Right renal pelvis (tissue), 4 donors: ENCODE data around the gene NFATC3. TPM values are rescaled to one million over a fixed set of nuclear protein-coding genes. Genes with fewer than 3 reads are reported as not detected.

ENCODE experiments used
- DNase-seq, 4 donors: peaks; one replicate each; pipeline ENCODE4 v3.0.0-alpha.2; 2013; ENCODE audit warnings: low read depth in 4 of 4, low spot score in 3 of 4, missing footprints in 1 of 4
- polyA plus RNA-seq, 4 donors: library from polyadenylated mRNA; unstranded; fragments of 120-200 nt; gene quantifications; one replicate each; pipeline ENCODE4 v1.2.1, GENCODE V29; 2013; ENCODE audit not compliant: insufficient read length in 4 of 4

The NFATC3 gene
- polyA plus RNA-seq, 4 donors = 32.2 to 39.0 (median 35.9) TPM

GRCh38 chr16:68265078-68265920 lies 180.1 kb downstream of the NFATC3 start:
- no peak for DNase-seq

GRCh38 chr16:68267612-68268405 lies 182.6 kb downstream of the NFATC3 start:
- DNase-seq = no peak

GRCh38 chr16:68269793-68270192 lies 184.6 kb downstream of the NFATC3 start:
- no peak for DNase-seq

- no peak for DNase-seq
Observed at GRCh38 chr16:68270353-68270752, 185.2 kb downstream of the NFATC3 start.

- DNase-seq = no peak
Observed at GRCh38 chr16:68272507-68273209, 187.5 kb downstream of the NFATC3 start.

DNA sequence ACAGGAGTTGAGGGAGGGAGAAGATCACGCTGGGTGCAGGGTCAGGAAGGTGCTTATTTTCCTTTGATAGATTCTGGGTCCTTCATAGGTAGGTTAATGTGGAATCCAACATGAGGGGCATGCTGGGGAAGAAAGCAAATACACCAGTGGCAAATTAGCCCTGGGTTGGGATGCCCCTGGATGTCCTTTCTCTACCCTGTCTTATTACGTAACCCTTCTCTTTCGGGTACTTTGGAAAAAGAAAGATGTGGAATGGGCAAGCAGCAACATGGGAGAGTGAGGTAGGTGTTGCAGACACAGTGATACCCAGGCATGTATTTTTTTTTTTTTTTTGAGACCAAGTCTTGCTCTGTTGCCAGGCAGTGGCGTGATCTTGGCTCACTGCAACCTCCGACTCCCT lies 188.3 kb downstream of the NFATC3 start:
- DNase-seq = no peak

DNA sequence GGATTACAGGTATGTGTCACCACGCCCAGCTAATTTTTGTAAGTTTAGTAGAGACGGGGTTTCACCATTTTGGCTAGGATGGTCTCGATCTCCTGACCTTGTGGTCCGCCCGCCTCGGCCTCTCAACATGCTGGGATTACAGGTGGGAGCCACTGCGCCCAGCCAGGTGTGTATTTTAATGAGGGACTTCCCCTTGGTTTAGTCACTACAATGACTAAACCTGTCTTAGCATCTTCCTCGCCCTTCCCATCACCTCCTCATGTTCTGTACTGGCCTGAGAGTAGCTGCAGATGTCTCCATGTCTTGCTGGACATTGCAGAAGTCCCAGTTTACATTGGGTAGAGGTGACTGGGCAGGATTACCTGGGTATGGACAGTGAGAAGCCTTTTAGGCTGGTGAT lies 188.7 kb downstream of the NFATC3 start:
- no peak for DNase-seq

- no peak for DNase-seq
Observed at GRCh38 chr16:68274441-68274840, 189.3 kb downstream of the NFATC3 start.

DNA sequence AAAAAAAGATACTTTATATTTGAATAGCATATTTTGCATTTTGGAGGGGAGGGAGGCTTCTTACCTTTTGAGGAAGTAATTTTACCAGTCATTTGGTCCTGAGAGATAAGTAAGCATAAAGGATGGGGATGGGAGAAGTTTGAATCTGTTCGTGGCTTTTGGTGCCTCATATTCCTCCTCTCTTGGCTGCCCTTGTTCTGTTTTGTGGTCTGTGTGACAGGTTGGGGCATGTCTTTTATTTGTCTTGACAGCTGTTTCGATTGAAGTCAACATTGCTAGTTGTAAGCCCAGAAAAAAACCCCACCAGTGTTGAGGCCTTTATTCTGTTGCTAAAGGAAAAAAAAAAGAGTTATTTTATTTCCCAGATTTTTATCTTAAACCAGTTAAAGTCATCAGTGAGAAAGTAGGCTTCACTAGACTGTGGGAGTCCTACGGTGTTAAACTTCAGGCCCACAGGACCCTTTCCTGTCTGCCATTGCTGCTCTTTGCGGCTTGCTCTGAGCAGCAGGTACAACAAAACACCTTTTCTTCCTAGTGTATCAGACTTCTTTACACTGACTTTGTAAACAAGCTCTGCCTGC lies 190.5 kb downstream of the NFATC3 start:
- DNase-seq = no peak

GRCh38 chr16:68276223-68276622 lies 191.1 kb downstream of the NFATC3 start:
- no peak for DNase-seq

Other genes with a start within 250 kb of the NFATC3 start
- gene THAP11, start 243.1 kb upstream of the NFATC3 start, polyA plus RNA-seq = 10 to 100 TPM; 30.4 to 33.8 (median 32.1) TPM
- 100 to 1,000 TPM; 121 to 130 (median 129) TPM for gene NUTF2, start 238.4 kb upstream of the NFATC3 start, polyA plus RNA-seq
- gene CENPT, start 237.7 kb upstream of the NFATC3 start, polyA plus RNA-seq = 10 to 100 TPM; 42.0 to 51.5 (median 46.9) TPM
- 10 to 100 TPM; 80.6 to 93.6 (median 86.7) TPM for gene EDC4, start 212.3 kb upstream of the NFATC3 start, polyA plus RNA-seq
- gene NRN1L, start 200.5 kb upstream of the NFATC3 start, polyA plus RNA-seq = under 1 TPM in 2 of 4 donors, not detected in 2; 0.31 to 0.95 TPM
- 10 to 100 TPM; 33.7 to 41.8 (median 37.9) TPM for gene PSKH1, start 192.1 kb upstream of the NFATC3 start, polyA plus RNA-seq
- gene CTRL, start 153.5 kb upstream of the NFATC3 start, polyA plus RNA-seq = 1 to 10 TPM; 3.0 to 8.9 (median 5.7) TPM
- gene PSMB10, start 148.5 kb upstream of the NFATC3 start, polyA plus RNA-seq = 10 to 100 TPM; 20.0 to 30.3 (median 21.3) TPM
- gene LCAT, start 141.2 kb upstream of the NFATC3 start, polyA plus RNA-seq = 10 to 100 TPM; 15.8 to 21.7 (median 19.1) TPM
- 10 to 100 TPM; 33.6 to 38.0 (median 36.5) TPM for gene SLC12A4, start 116.7 kb upstream of the NFATC3 start, polyA plus RNA-seq
- gene DPEP3, start 104.9 kb upstream of the NFATC3 start, polyA plus RNA-seq = under 1 TPM in 3 of 4 donors, not detected in 1; 0.06 to 0.37 (median 0.14) TPM
- under 1 TPM; 0.44 to 0.78 (median 0.70) TPM for gene DPEP2, start 85.9 kb upstream of the NFATC3 start, polyA plus RNA-seq
- gene DPEP2NB, start 69.5 kb upstream of the NFATC3 start, polyA plus RNA-seq = not detected
- 10 to 100 TPM in 3 of 4 donors, 1 to 10 TPM in 1; 9.9 to 12.1 (median 10.9) TPM for gene DDX28, start 62.1 kb upstream of the NFATC3 start, polyA plus RNA-seq
- gene DUS2, start 62.1 kb upstream of the NFATC3 start, polyA plus RNA-seq = 10 to 100 TPM; 13.2 to 17.2 (median 15.1) TPM
- 10 to 100 TPM; 26.3 to 36.3 (median 27.1) TPM for gene ESRP2, start 150.8 kb downstream of the NFATC3 start, polyA plus RNA-seq
- 10 to 100 TPM; 20.8 to 24.1 (median 23.0) TPM for gene PLA2G15, start 160.0 kb downstream of the NFATC3 start, polyA plus RNA-seq
- gene SLC7A6, start 179.2 kb downstream of the NFATC3 start, polyA plus RNA-seq = 10 to 100 TPM; 12.6 to 16.3 (median 13.4) TPM
- 10 to 100 TPM; 19.7 to 22.4 (median 21.3) TPM for gene SLC7A6OS, start 225.6 kb downstream of the NFATC3 start, polyA plus RNA-seq
- 10 to 100 TPM; 43.2 to 58.9 (median 51.4) TPM for gene PRMT7, start 225.6 kb downstream of the NFATC3 start, polyA plus RNA-seq